ENCODE measurements around the gene STPG3. TPM values are rescaled to one million over a fixed set of nuclear protein-coding genes. Genes with fewer than 3 reads are reported as not detected.

The STPG3 gene
- 0.69 TPM for total RNA-seq
- long read RNA-seq, result 0 reads

DNA sequence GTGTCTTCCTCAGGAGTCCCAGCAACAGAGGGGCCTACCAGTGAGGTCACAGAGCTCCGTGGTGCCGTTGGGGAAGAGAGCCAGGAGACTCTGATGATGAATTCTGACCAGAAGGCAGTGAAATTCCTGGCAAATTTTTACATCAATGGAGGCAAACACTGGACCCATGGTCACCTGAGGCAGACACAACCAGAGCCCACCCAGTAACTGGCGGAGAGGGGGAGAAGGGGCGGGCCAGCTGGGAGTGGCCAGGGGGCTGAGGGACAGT lies at the start of gene STPG3:
Gene STPG3 (plus strand): TSS at position 93 of the 268 bp plus-strand sequence. CDS start 1 bp downstream, at position 94.
- intact Hi-C loops (cut with micrococcal nuclease), result no loop called here
- no peak for DNase-seq
- ATAC-seq, result no peak

DNA sequence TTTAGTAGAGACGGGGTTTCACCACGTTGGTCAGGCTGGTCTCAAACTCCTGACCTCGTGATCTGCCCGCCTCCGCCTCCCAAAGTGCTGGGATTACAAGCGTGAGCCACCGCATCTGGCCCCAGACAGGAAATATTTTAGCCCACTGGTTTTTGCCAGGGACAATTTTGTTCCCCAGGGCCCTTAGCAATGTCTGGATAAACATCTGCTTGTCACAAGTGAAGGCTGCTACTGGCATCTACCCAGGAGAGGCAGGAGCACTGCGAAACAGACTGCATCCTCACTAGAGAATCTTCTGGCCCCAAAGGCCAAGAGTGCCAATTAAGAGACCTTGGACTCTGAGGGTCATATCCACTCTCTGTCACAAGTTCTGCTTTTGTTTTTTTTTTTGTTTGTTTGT lies 48.1 kb upstream of the STPG3 start:
- ATAC-seq, result no peak
- intact Hi-C loops (cut with micrococcal nuclease), result no loop called here
- DNase-seq, result no peak

DNA sequence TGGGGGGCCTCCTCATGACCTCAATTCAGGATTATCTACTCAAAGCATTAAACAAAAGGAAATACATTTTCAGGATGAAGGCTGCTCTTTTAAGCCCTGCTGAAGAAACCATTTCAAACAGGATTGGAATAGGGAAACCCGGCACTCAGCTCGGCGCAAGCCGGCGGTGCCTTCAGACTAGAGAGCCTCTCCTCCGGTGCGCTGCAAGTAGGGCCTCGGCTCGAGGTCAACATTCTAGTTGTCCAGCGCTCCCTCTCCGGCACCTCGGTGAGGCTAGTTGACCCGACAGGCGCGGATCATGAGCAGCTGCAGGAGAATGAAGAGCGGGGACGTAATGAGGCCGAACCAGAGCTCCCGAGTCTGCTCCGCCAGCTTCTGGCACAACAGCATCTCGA lies 46.4 kb upstream of the STPG3 start:
- intact Hi-C loops (cut with micrococcal nuclease), result no loop called here
- no peak for ATAC-seq
- DNase-seq, result no peak

DNA sequence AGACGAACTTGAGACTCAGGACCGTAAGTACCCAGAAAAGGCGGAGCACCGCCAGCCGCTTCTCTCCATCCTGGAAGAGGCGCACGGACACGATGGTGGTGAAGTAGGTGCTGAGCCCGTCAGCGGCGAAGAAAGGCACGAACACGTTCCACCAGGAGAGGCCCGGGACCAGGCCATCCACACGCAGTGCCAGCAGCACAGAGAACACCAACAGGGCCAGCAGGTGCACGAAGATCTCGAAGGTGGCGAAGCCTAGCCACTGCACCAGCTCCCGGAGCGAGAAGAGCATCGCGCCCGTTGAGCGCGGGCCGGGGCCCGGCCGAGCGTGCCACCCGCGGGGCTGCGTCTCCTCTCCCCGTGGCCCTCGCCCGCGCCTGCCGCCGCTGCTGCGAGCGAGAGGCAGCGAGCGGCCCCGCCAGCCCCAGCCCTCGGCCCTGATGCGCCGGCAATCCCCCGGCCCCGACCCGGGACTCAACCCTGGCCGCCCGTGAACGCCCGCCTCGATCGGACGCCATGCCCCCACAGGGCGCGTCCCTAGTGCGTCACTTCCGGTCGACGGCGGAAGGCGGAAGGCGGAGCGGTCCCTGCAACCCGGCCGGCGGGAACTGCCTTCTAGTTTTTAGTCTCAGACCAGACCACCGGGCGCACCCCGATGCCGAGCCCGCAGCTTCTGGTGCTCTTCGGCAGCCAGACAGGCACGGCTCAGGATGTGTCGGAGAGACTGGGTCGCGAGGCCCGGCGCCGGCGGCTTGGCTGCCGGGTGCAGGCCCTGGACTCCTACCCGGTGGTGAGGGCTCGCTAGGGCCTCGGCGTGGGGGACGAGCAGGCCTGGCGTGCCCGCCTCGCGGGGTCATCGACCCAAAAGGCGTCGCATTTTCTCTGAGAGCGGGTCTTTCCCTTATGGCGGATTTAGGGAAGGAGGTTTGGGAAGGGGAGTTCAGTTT lies 45.7 kb upstream of the STPG3 start, which contains the start of the genes NDOR1 and TMEM203:
Gene NDOR1 (plus strand): TSS at position 575 of the 944 bp plus-strand sequence. CDS start 78 bp downstream, at position 653.
Gene TMEM203 (minus strand): TSS at position 523 of the 944 bp plus-strand sequence. CDS start 234 bp downstream, at position 289.
- DNase-seq (peak; percentile 95), ATAC-seq (peak; percentile 56)
- intact Hi-C loops (cut with micrococcal nuclease), result no loop called here

DNA sequence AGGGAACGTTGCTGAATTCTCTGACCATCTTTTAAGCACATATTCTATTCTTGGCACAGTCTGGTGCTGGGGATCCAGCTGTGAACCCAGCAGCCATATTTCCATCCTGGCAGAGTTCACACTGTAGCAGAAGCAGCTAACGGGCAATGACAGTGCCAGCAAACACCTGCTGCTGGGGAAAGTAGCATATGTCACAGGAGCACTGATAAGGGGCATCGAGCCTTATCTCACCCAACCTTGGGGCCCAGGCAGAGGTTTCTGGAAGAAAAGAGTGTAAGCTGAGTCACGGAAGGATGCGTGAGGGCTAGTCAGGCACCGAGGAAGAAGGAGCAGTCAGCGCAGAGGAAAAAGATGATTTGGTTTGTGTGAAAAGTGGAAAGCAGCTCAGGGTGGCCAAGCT lies 44.5 kb upstream of the STPG3 start:
- intact Hi-C loops (cut with micrococcal nuclease), result no loop called here
- DNase-seq (no peak), ATAC-seq (no peak)

DNA sequence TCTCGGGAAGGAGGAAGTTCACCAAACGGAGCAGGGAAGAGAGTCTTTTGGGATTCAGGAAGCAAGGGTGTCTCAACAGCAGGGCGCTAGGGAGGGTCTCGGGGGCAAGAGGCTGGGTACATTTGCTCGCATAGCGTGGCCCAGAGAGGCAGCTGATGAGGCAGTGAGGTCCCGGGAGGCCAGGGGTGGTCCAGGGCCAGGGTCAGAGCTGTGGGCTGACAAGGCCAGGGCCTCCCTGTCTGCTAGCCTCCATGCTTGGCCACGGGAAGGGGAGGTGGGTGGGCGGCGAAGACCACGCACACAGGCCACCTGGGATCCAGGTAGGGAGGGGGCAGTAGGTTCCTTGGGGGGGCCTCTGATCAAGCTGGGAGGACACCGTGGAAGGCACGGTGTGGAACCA lies 39.6 kb upstream of the STPG3 start:
- no peak for DNase-seq
- intact Hi-C loops (cut with micrococcal nuclease), result no loop called here
- no peak for ATAC-seq

DNA sequence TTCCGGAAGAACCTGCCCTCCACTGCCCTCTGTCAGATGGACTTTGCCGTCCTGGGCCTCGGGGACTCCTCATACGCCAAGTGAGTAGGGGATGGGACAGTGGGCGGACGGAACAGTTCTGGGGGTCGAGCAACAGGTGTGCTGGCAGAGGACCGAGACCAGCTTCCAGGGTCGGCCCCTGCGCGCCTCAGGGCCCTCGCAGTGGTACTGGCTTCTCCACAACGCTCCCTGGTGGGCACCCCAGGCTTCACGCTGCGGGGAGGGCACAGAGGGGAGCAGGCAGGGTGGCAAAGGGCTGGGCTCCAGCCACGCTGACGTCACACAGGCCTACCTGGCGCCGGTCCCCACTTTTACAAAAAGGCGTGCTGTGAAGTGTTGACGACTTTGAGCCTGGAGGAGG lies 38.6 kb upstream of the STPG3 start:
- no peak for DNase-seq
- ATAC-seq, result no peak
- intact Hi-C loops (cut with micrococcal nuclease), result no loop called here

DNA sequence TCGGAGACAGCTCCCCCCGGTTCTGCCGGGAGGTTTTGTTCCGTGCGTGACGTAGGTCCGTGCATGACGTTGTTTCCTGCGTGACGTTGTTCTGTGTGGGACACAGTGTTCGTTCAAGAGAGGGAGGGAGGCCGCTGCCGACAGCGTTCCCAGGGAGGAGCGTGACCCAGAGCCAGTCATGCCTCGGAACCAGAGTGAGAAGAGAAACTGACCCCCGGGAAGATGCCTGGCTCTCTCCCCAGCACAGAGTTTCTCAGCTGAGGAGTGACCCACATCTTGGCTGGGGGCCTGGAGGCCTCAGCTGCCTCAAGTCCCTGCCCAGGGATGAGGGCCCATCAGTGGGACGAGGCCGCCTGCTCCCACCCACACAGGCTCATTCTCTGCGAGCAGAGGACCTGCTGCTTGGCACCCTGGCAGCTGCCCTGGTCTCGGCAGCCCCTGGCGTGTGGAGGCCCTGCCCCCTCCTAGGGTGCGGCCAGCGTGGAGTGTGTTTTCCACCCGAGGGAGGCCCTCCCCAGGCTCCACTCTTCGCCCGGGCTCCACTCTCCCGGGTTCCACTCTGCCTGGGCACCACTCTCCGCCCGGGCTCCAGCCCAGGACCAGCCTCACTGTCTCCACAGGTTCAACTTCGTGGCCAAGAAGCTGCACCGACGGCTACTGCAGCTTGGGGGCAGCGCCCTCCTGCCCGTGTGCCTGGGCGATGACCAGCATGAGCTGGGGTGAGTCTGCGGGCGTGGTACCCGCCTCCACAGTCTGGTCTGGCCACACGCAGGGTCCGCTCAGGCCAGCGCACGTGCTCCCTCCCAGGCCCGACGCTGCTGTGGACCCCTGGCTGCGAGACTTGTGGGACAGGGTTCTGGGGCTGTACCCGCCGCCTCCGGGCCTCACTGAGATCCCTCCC lies 37.7 kb upstream of the STPG3 start:
- intact Hi-C loops (cut with micrococcal nuclease), result no loop called here
- DNase-seq, result no peak

DNA sequence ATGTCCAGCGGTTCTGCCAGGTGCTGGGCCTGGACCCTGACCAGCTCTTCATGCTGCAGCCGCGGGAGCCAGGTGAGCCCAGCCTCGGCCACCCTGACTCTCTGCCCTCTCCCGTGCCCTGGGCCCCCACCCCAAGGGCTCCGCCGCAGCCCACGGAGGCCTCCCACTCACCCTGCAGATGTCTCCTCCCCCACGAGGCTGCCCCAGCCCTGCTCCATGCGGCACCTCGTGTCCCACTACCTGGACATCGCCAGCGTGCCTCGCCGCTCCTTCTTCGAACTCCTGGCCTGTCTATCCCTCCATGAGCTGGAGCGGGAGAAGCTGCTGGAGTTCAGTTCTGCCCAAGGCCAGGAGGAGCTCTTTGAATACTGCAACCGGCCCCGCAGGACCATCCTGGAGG lies 36.5 kb upstream of the STPG3 start:
- ATAC-seq (no peak), DNase-seq (no peak)
- intact Hi-C loops (cut with micrococcal nuclease), result no loop called here

More for the DNA sequence above, 37.7 kb upstream of the STPG3 start:
- no peak for ATAC-seq

DNA sequence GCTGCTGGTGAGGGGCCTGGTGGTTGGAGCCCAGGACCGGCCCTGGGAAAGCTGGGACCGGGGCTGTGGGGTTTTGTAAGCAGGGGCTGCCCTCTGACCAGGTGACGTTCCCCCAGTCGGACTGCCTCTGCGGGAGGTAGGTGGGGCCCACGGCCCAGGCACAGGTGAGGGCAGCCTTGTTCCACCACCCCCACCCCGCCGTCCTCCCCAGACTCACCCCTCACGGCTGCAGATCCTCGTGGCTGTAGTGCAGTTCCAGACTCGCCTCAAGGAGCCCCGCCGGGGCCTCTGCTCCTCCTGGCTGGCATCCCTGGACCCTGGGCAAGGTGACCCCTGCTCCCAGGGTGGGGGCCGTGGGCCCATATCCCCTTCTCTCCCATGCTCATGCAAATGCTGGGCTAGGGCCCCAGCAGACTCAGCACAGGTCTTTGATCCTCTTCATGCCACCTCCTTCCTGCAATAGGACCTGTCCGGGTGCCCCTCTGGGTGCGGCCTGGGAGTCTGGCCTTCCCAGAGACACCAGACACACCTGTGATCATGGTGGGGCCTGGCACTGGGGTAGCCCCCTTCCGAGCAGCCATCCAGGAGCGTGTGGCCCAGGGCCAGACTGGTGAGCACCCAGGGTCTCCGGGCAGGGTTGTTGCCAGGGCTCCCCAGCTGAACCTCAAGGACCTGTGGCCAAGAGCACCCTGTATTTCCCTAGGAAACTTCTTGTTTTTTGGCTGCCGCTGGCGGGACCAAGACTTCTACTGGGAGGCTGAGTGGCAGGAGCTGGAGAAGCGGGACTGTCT lies 35.7 kb upstream of the STPG3 start:
- DNase-seq (no peak), ATAC-seq (no peak)
- intact Hi-C loops (cut with micrococcal nuclease), result no loop called here

DNA sequence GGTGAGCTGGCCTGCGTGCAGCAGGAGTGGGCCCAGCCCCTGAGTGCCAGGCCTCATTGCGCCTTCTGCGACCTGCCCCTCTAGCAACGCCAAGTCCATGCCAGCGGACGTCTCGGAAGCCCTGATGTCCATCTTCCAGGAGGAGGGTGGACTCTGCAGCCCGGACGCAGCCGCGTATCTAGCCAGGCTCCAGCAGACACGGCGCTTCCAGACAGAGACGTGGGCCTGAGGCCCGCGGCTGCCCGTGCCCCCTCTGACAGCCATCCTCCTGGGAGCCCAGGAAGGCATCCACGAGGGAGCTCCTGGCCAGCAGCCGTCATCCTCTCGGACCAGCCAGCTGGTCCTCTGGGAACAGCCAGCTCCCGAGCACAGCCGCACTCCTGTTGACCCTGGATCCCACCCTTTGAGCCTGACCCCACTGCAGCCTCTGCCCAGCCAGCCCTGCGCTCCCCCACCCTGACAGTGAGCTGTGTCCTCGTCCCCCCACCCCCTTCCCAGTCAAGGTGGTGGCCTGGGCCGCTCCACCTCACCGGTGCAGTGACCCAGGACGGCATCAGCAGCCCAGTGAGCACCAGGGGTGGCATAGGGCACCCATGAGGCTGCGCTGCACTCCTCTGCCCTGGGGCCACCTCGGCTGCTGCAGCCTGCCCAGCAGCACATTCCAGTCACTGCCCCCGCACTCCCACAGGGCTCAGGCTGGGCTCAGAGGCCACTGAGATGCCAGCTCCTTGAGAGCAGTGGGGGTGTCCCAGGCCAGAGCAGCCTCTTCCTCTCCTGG lies 34.7 kb upstream of the STPG3 start:
- no peak for DNase-seq
- no peak for ATAC-seq
- intact Hi-C loops (cut with micrococcal nuclease), result no loop called here

DNA sequence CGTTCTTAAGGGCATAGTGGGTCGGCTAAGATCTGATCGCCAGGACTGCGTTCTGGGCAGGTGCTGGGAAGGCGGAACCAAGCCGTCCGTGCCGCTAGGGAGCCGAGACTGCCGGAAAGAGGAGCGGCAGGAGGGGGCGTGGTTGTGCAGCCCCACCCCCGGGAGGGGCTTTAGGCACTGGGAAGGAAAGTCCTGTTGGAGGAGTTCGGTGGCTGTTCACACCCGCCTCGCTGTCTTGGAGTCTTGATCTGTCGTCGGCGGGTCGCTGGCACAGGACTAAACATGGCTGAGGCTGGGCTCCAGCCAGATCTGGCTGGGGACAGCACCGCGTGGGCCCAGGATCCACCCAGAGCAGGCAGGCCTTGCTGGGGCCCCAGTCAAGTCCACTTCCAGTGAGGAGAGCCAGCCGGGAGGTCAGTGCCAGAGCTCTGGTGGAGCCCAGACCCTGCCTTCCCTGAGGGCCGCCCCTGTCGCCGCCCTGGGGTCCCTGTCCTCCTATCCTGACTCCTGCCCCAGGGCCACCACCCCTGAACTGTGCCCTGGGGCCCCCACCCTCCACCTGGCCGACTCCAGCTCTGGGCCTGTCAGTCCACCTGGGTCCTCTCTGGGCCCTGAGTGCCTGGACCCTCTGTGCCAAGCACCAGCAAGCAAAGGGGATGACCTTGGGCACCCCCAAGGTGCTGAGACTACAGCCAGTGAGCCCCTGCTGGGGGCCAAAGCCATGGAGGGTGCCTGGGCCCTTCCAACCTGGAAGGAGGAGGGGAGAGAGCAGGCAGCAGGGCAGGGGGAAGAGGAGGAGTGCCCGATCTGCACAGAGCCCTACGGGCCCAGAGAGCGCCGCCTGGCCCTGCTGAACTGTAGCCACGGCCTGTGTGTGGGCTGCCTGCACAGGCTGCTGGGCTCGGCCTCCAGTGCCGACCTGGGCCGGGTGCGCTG lies 33.5 kb upstream of the STPG3 start:
- DNase-seq (peak; percentile 81), ATAC-seq (peak; percentile 60)
- intact Hi-C loops (cut with micrococcal nuclease), result no loop called here

DNA sequence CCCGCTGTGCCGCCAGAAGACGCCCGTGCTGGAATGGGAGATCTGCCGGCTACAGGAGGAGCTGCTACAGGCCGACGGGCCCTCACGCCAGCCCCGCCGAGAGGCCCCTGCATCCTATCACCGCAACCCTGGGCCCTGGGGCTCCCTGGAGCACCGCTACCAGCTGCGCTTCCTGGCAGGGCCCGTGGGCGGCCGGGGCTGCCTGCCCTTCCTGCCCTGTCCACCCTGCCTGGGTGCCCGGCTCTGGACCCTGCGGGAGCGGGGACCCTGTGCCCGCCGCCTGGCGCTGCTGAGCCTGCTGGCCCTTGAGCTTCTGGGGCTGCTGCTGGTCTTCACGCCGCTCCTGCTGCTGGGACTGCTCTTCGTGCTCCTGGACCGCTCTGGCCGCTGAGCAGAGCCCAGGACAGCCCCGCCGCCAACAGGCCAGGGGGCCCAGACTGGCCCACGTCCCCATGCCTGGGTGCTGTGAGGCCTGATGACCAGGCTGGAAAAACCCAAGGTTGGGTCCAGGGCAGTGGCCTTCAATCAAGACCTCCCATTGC lies 32.8 kb upstream of the STPG3 start:
- intact Hi-C loops (cut with micrococcal nuclease), result no loop called here
- ATAC-seq (no peak), DNase-seq (no peak)

DNA sequence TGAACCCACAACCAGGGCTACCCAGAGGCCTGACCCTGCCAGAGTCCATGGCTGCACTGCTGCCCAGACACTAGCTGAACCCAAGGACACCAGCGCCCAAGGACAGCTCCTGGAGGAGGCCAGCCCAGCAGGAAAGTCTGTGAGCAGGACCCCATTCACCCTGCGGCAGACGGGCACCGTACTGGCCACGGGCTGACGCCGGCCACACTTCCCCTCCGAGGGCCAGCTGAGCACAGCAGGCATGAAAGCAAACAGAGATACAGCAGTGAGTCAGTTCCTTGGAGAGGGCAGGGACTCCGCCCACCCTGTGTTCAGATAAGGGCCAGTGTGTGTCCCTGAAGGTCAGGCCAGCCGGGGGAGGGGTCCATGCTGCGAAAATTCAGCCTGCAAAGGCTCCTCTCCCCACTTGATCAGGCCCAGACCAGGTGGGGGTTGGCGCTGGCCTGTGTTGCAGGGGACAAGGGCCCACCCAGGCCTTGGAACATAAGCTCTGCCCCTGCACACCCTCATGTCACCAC lies 32.3 kb upstream of the STPG3 start:
- ATAC-seq (peak; percentile 17), DNase-seq (no peak)
- intact Hi-C loops (cut with micrococcal nuclease), result no loop called here

DNA sequence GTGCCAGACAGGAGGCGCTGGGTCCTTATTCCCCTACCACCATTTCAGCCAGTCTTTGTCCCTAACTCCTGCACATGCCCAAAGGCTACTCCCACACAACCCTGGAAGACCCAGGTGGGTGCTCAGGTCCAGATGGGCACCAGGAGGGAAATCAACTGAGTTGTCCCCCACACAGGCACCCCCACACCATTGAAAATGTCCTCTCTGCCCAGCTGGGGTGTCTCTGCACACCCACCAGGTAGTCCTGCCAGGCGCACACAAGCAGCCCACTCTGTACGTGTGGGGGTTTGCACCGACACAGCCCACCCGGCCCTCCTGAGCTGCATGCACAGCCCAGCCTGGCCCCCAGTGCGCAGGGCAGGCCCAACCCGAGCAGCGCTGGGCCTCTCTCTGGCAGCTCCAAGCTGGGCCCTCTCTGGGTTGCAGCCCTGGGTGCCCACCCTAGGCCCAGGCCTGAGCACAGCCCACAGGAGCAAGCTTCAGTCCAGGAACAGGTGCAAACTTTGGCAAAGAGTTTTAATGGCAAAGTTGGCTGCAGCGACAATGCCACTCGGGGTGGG lies 31.2 kb upstream of the STPG3 start:
- DNase-seq (no peak), ATAC-seq (no peak)
- intact Hi-C loops (cut with micrococcal nuclease), result no loop called here

DNA sequence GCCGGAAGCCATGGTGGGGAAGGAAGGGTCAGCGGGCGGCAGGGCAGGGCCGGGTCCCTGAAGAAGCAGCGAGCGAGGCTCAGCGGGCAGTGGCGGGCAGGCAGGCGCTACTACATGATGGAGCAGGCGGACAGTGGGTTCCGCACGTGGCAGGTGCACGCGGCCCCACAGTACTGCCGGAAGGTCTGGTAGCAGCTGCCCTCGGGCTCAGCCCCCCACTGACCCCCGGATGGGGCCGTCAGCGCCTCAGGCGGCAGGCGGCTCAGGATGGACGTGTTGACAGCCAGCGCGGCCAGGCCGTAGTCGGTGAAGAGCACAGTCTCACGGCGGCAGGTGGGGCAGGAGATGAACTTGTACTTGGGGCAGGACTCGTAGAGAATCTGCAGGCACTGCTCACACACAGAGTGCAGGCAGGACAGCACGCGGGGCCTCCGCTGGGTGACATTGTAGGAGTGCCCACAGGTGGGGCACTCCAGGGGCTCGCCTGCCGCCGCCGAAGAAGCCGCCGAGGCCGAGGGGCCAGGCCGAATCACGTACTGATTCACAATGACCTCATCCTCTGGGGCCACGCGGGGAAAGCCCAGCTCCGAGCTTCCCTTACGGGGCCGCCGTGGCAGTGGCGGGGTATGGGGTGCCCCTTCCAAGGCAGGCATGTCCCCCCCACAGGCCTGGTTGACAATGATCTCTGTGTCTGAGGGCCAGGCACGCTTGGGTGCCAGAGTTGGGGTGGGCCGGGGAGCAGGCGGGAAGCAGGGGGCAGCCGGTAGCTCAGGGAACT lies 30.6 kb upstream of the STPG3 start:
- DNase-seq, result no peak
- ATAC-seq, result no peak
- intact Hi-C loops (cut with micrococcal nuclease), result no loop called here

All from left ventricle myocardium superior (tissue), 1 donor.